Gastrocnemius medialis (tissue), 4 donors: ENCODE measurements around the gene MAFB.

Experiments
- CTCF ChIP-seq, 5 experiments: fragments of 450-650 bp in 3 of 5; fragments of 200-600 bp in 2 of 5; sonication (generic) in 2 of 5; IDR thresholded peaks in 4 of 5; conservative IDR thresholded peaks in 1 of 5; 1 replicate in 4 of 5; 2 replicates in 1 of 5; pipeline ENCODE4 v1.5.1; 2016 to 2019; ENCODE audit warnings: antibody characterized with exemption in 5 of 5, mild to moderate bottlenecking in 3 of 5, moderate library complexity in 3 of 5
- POLR2A ChIP-seq, 2 donors: fragments of 450-650 bp; IDR thresholded peaks; one replicate each; pipeline ENCODE4 v1.6.1; 2017; ENCODE audit warnings: antibody characterized with exemption in 2 of 2, mild to moderate bottlenecking in 2 of 2, moderate library complexity in 2 of 2

GRCh38 chr20:40672095-40672494 is 16.9 kb downstream of the MAFB start:
- no peak for TF ChIP-seq CTCF (IDR thresholded peaks at IDR 0.05 in 4 of 5, conservative IDR thresholded peaks at IDR 0.05 in 1 of 5)
- TF ChIP-seq POLR2A (IDR thresholded peaks at IDR 0.05), result no peak
